GM12878 (cell line): Measurements from ENCODE around the gene PRKCB. TPM values are rescaled to one million over a fixed set of nuclear protein-coding genes. Genes with fewer than 3 reads are reported as not detected.

Source experiments
- ASH2L ChIP-seq: fragments of 300-600, 200-600 bp; sonication (generic); IDR thresholded peaks from 2 replicates; pipeline ENCODE4 v1.6.1; 2017; ENCODE audit warnings: low read depth, mild to moderate bottlenecking, borderline replicate concordance
- BMI1 ChIP-seq: fragments of 450-650 bp; IDR thresholded peaks from 2 replicates; pipeline ENCODE4 v1.6.1; 2016; ENCODE audit warnings: mild to moderate bottlenecking, moderate library complexity, borderline replicate concordance
- DPF2 ChIP-seq: fragments of 450-650 bp; IDR thresholded peaks from 2 replicates; pipeline ENCODE4 v1.6.1; 2017; ENCODE audit warnings: mild to moderate bottlenecking
- E2F8 ChIP-seq: fragments of 450-650 bp; IDR thresholded peaks from 2 replicates; pipeline ENCODE4 v1.6.1; 2018; ENCODE audit warnings: mild to moderate bottlenecking, low read depth, moderate library complexity; ENCODE audit not compliant: partially characterized antibody
- EED ChIP-seq: sonication (generic); IDR thresholded peaks from 2 replicates; pipeline ENCODE4 v1.6.1; 2016; ENCODE audit warnings: antibody characterized with exemption, low read depth
- EGR1 ChIP-seq, 2 experiments: IDR thresholded peaks; 1 replicate in 1 of 2; 2 replicates in 1 of 2; pipeline ENCODE4 v1.6.1; 2011 to 2012; ENCODE audit warnings: low read depth in 2 of 2, low read length in 2 of 2, borderline replicate concordance in 1 of 2, mild to moderate bottlenecking in 1 of 2, moderate library complexity in 1 of 2
- HDAC6 ChIP-seq: fragments of 200-600 bp; sonication (generic); IDR thresholded peaks from one replicate; pipeline ENCODE4 v1.8.0; 2017; ENCODE audit warnings: antibody characterized with exemption; ENCODE audit not compliant: unreplicated experiment
- IRF3 ChIP-seq: fragments of 450-650 bp; IDR thresholded peaks from 2 replicates; pipeline ENCODE4 v1.6.1; 2014; ENCODE audit warnings: mild to moderate bottlenecking
- KDM1A ChIP-seq: fragments of 200-600 bp; sonication (generic); IDR thresholded peaks from 2 replicates; pipeline ENCODE4 v1.6.1; 2016; ENCODE audit warnings: borderline replicate concordance
- MTA3 ChIP-seq: IDR thresholded peaks from 2 replicates; pipeline ENCODE4 v1.6.1; 2012; ENCODE audit warnings: low read length, inconsistent platforms, borderline replicate concordance
- MYB ChIP-seq: fragments of 150-350 bp; IDR thresholded peaks from 2 replicates; pipeline ENCODE4 v1.6.1; 2014; ENCODE audit warnings: mild to moderate bottlenecking, low read depth, low read length, borderline replicate concordance
- MYC ChIP-seq: IDR thresholded peaks from 2 replicates; pipeline ENCODE4 v1.6.1; 2011; ENCODE audit warnings: mild to moderate bottlenecking, low read length, moderate library complexity, inconsistent platforms; ENCODE audit not compliant: insufficient read depth, insufficient replicate concordance, insufficient read length, severe bottlenecking
- NR2F1 ChIP-seq: fragments of 450-650 bp; conservative IDR thresholded peaks from 2 replicates; pipeline ENCODE4 v1.6.1; 2017; ENCODE audit warnings: mild to moderate bottlenecking
- PBX3 ChIP-seq: IDR thresholded peaks from 2 replicates; pipeline ENCODE4 v1.6.1; 2011; ENCODE audit warnings: mild to moderate bottlenecking, low read depth, low read length, moderate library complexity; ENCODE audit not compliant: insufficient replicate concordance
- RCOR1 ChIP-seq: conservative IDR thresholded peaks from 2 replicates; pipeline ENCODE4 v1.6.1; 2012; ENCODE audit warnings: low read depth, low read length, improper control_type of control experiment
- SIX5 ChIP-seq: IDR thresholded peaks from 2 replicates; pipeline ENCODE4 v1.6.1; 2011; ENCODE audit warnings: mild to moderate bottlenecking, low read depth, low read length, moderate library complexity; ENCODE audit not compliant: severe bottlenecking
- SMAD5 ChIP-seq: IDR thresholded peaks from 2 replicates; pipeline ENCODE4 v1.6.1; 2016; ENCODE audit warnings: antibody characterized with exemption, low read depth
- SP1 ChIP-seq: IDR thresholded peaks from one replicate; pipeline ENCODE4 v1.6.1; 2011; ENCODE audit warnings: low read depth, low read length
- STAT1 ChIP-seq: fragments of 450-650 bp; conservative IDR thresholded peaks from 2 replicates; pipeline ENCODE4 v1.6.1; 2014; ENCODE audit warnings: antibody characterized with exemption, mild to moderate bottlenecking
- TCF7 ChIP-seq: IDR thresholded peaks from 2 replicates; pipeline ENCODE4 v1.6.1; 2014; ENCODE audit warnings: antibody characterized with exemption, borderline replicate concordance
- ZNF622 ChIP-seq: fragments of 450-650 bp; IDR thresholded peaks from 2 replicates; pipeline ENCODE4 v1.6.1; 2017; ENCODE audit warnings: mild to moderate bottlenecking, inconsistent platforms
- polyA plus RNA-seq, 11 experiments: library from polyadenylated mRNA; depleted of rRNA in 4 of 11; unstranded in 6 of 11; stranded (reverse) in 5 of 11; fragments of >200 nt; fragmentation: Nextera tagmentation in 4 of 11; fragmentation: Illumina TruSeq in 1 of 11; extraction: Ambion mirVana in 4 of 11; extraction: Trizol in 1 of 11; gene quantifications; 1 replicate in 1 of 11; 2 replicates in 10 of 11; pipeline versions ENCODE4 v1.2.1 to v1.2.3, GENCODE V29; 2011 to 2016; ENCODE audit warnings: inconsistent platforms in 2 of 11, missing spikeins in 2 of 11, low read depth in 1 of 11
- total RNA-seq, 4 experiments: library from RNA; depleted of rRNA in 3 of 4; stranded (reverse); fragments of >200 nt in 3 of 4; fragmentation: Illumina TruSeq in 1 of 4; extraction: Trizol in 1 of 4; gene quantifications; 2 replicates each; pipeline versions ENCODE4 v1.2.1 to v1.2.3, GENCODE V29; 2013 to 2021
- TF ChIP-seq, protein P1 (sequence below): IDR thresholded peaks from 2 replicates; pipeline ENCODE4 v1.6.1; 2012; ENCODE audit warnings: improper control_type of control experiment, low read depth, low read length; ENCODE audit not compliant: insufficient replicate concordance

Gene PRKCB
- total and polyA plus RNA-seq, 10 of the 15 experiments (the other 5 are each of a cell fraction or from before 2014, with no cell fraction given): 21.4 to 158 (median 97.3) TPM

DNA sequence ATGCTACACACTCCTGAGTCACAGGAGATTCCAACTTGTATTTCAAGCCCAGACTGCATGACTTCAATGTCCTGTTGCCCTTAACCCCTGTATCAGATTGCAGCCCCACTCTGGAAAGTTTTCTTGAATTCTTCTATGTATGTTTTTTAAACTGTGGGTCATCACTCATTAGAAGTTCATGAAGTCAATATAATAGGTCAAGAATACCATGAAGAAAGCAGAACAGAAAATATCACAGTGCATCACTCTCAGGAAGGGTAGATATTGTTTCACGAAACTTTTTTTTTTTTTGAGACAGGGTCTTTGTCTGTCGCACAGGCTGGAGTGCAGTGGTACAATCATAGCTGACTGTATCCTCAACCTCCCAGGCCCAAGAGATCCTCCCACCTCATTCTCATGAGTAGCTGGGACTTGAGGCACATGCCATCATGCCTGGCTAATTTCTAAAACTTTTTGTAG lies 20.5 kb downstream of the PRKCB start (continued):
- TF ChIP-seq E2F8: no peak
- no peak for TF ChIP-seq SIX5
- TF ChIP-seq SP1: no peak
- peak; percentile 36; the same call in 1 of the 2 replicates for TF ChIP-seq EED
- TF ChIP-seq SMAD5: no peak
- 0 out of 2 replicates have a peak, but pooled peaks have one; percentile 42 for TF ChIP-seq MTA3
- TF ChIP-seq BMI1: no peak
- TF ChIP-seq ASH2L: no peak
- no peak for TF ChIP-seq EGR1 (IDR thresholded peaks at IDR 0.05; ENCODE audit: borderline replicate concordance in 1 of 2, low read depth in 2 of 2, low read length in 2 of 2)
- no peak for TF ChIP-seq MYB
- TF ChIP-seq MYC: no peak
- no peak for TF ChIP-seq TCF7
- peak; percentile 84 for TF ChIP-seq NR2F1
- no peak for TF ChIP-seq HDAC6
- TF ChIP-seq, protein P1, sequence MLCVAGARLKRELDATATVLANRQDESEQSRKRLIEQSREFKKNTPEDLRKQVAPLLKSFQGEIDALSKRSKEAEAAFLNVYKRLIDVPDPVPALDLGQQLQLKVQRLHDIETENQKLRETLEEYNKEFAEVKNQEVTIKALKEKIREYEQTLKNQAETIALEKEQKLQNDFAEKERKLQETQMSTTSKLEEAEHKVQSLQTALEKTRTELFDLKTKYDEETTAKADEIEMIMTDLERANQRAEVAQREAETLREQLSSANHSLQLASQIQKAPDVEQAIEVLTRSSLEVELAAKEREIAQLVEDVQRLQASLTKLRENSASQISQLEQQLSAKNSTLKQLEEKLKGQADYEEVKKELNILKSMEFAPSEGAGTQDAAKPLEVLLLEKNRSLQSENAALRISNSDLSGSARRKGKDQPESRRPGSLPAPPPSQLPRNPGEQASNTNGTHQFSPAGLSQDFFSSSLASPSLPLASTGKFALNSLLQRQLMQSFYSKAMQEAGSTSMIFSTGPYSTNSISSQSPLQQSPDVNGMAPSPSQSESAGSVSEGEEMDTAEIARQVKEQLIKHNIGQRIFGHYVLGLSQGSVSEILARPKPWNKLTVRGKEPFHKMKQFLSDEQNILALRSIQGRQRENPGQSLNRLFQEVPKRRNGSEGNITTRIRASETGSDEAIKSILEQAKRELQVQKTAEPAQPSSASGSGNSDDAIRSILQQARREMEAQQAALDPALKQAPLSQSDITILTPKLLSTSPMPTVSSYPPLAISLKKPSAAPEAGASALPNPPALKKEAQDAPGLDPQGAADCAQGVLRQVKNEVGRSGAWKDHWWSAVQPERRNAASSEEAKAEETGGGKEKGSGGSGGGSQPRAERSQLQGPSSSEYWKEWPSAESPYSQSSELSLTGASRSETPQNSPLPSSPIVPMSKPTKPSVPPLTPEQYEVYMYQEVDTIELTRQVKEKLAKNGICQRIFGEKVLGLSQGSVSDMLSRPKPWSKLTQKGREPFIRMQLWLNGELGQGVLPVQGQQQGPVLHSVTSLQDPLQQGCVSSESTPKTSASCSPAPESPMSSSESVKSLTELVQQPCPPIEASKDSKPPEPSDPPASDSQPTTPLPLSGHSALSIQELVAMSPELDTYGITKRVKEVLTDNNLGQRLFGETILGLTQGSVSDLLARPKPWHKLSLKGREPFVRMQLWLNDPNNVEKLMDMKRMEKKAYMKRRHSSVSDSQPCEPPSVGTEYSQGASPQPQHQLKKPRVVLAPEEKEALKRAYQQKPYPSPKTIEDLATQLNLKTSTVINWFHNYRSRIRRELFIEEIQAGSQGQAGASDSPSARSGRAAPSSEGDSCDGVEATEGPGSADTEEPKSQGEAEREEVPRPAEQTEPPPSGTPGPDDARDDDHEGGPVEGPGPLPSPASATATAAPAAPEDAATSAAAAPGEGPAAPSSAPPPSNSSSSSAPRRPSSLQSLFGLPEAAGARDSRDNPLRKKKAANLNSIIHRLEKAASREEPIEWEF: no peak
- no peak for TF ChIP-seq PBX3
- no peak; the same call in 1 of the 2 replicates for TF ChIP-seq DPF2
- TF ChIP-seq ZNF622: no peak
- TF ChIP-seq STAT1: no peak
- TF ChIP-seq KDM1A: no peak
- TF ChIP-seq IRF3: no peak
- no peak for TF ChIP-seq RCOR1
